Activated CD4-positive, alpha-beta T cell treated with anti-CD3 and anti-CD28 coated beads, Interleukin-2, amount 50 U/mL, for 16 hours (primary cell): ENCODE data around the gene HIRA.
"Not testable (repeated sequence)": the region's sequence is repeated elsewhere in the genome, so short reads cannot be mapped to it uniquely, and the experiment has no call there.

ENCODE experiments used
- DNase-seq: peaks from one replicate; pipeline ENCODE4 v3.0.0-alpha.2; 2020

The HIRA gene

GRCh38 chr22:19352217-19352616 is 79.3 kb downstream of the HIRA start:
- DNase-seq, result no peak

GRCh38 chr22:19351604-19352003 is 79.9 kb downstream of the HIRA start:
- DNase-seq, result no peak

- no peak for DNase-seq
These were observed 80.6 kb downstream of the HIRA start for GRCh38 chr22:19350947-19351346.

GRCh38 chr22:19350476-19350859 is 81.1 kb downstream of the HIRA start:
- DNase-seq, result no peak

- DNase-seq, result no peak
These were observed 81.6 kb downstream of the HIRA start for GRCh38 chr22:19349778-19350475.

GRCh38 chr22:19346677-19347265 is 84.8 kb downstream of the HIRA start:
- no peak for DNase-seq

- no peak for DNase-seq
These were observed 87.1 kb downstream of the HIRA start for GRCh38 chr22:19344420-19344819.

- no peak for DNase-seq
These were observed 88.1 kb downstream of the HIRA start for GRCh38 chr22:19343470-19343869.

- DNase-seq, result no peak
These were observed 90.0 kb downstream of the HIRA start for GRCh38 chr22:19341500-19341899.

GRCh38 chr22:19337137-19337536 is 94.4 kb downstream of the HIRA start:
- no peak for DNase-seq

- no peak for DNase-seq
These were observed 95.1 kb downstream of the HIRA start for GRCh38 chr22:19336133-19337075.

- DNase-seq, result no peak
These were observed 99.6 kb downstream of the HIRA start for GRCh38 chr22:19331975-19332374.

GRCh38 chr22:19331474-19331873 is 100.1 kb downstream of the HIRA start:
- no peak for DNase-seq

- DNase-seq, result no peak
These were observed 100.6 kb downstream of the HIRA start for GRCh38 chr22:19330865-19331418.

- DNase-seq, result not testable (repeated sequence)
These were observed 101.3 kb downstream of the HIRA start for GRCh38 chr22:19330205-19330604.

- DNase-seq, result no peak
These were observed 102.1 kb downstream of the HIRA start for GRCh38 chr22:19329454-19329853.

- no peak for DNase-seq
These were observed 106.1 kb downstream of the HIRA start for GRCh38 chr22:19325296-19325948.

- DNase-seq, result not testable (repeated sequence)
These were observed 108.1 kb downstream of the HIRA start for GRCh38 chr22:19323420-19323819.

GRCh38 chr22:19321757-19322156 is 109.8 kb downstream of the HIRA start:
- no peak for DNase-seq

GRCh38 chr22:19320136-19320535 is 111.4 kb downstream of the HIRA start:
- not testable (repeated sequence) for DNase-seq

- no peak for DNase-seq
These were observed 112.3 kb downstream of the HIRA start for GRCh38 chr22:19319281-19319680.

- no peak for DNase-seq
These were observed 113.7 kb downstream of the HIRA start for GRCh38 chr22:19317865-19318264.

GRCh38 chr22:19307872-19308271 is 123.7 kb downstream of the HIRA start:
- no peak for DNase-seq
